ENCODE data around the gene BIN1.

GRCh38 chr2:127046579-127046978 is 60.4 kb downstream of the BIN1 start:
- TF ChIP-seq EZH2 (IDR thresholded peaks at IDR 0.05): no peak
- no peak for TF ChIP-seq POLR2AphosphoS5 (IDR thresholded peaks at IDR 0.05; ENCODE audit: borderline replicate concordance, low read depth, low read length)
- no peak for TF ChIP-seq FOXP2 (optimal IDR thresholded peaks at IDR 0.05; ENCODE audit: control extremely low read depth, extremely low read length, insufficient read depth)
